Breast epithelium (tissue), 4 donors: ENCODE results near the gene TENT5A. TPM values are rescaled to one million over a fixed set of nuclear protein-coding genes. Genes with fewer than 3 reads are reported as not detected.

Experiments used
- DNase-seq, 2 donors: peaks; one replicate each; pipeline ENCODE4 v3.0.0-alpha.2; 2019; ENCODE audit warnings: low spot score in 2 of 2
- H3K27ac ChIP-seq, 2 donors: fragments of 200-600 bp; sonication (generic) in 1 of 2; one replicate each; pipeline ENCODE4 v1.5.1; 2016 to 2019; ENCODE audit warnings: mild to moderate bottlenecking in 1 of 2
- H3K27me3 ChIP-seq, 2 donors: fragments of 200-600 bp; sonication (generic) in 1 of 2; one replicate each; pipeline versions ENCODE4 v1.5.1 to v1.6.0; 2017 to 2019; ENCODE audit warnings: control low read depth in 1 of 2, mild to moderate bottlenecking in 1 of 2
- H3K36me3 ChIP-seq: fragments of 200-600 bp; one replicate; pipeline ENCODE4 v1.5.1; 2019
- H3K4me1 ChIP-seq, 2 donors: fragments of 200-600 bp; sonication (generic); one replicate each; pipeline ENCODE4 v1.5.1; 2016 to 2019; ENCODE audit warnings: control low read depth in 1 of 2
- H3K4me3 ChIP-seq, 3 donors: fragments of 200-600 bp; sonication (generic); 1 replicate in 2 of 3; 2 replicates in 1 of 3; pipeline ENCODE4 v1.5.1; 2016 to 2019; ENCODE audit warnings: mild to moderate bottlenecking in 3 of 3, moderate library complexity in 2 of 3
- H3K9me3 ChIP-seq, 2 donors: fragments of 200-600 bp; sonication (generic) in 1 of 2; one replicate each; pipeline ENCODE4 v1.5.1; 2016 to 2019; ENCODE audit warnings: control low read depth in 1 of 2
- CTCF ChIP-seq, 3 donors: fragments of 450-650 bp; IDR thresholded peaks; one replicate each; pipeline ENCODE4 v1.5.1; 2016 to 2017; ENCODE audit warnings: antibody characterized with exemption in 3 of 3, mild to moderate bottlenecking in 3 of 3, moderate library complexity in 3 of 3
- POLR2A ChIP-seq: fragments of 450-650 bp; IDR thresholded peaks from one replicate; pipeline ENCODE4 v1.6.1; 2016; ENCODE audit warnings: antibody characterized with exemption, mild to moderate bottlenecking, moderate library complexity
- POLR2AphosphoS5 ChIP-seq, 3 donors: sonication (generic); formaldehyde crosslinking; IDR thresholded peaks; one replicate each; pipeline ENCODE4 v1.6.1; 2017; ENCODE audit warnings: antibody characterized with exemption in 3 of 3
- intact Hi-C: fragments of 100-400 bp; cut with DNase I; formaldehyde crosslinking; loops from one replicate; pipeline ENCODE4 v1.15.1; 2023; ENCODE audit warnings: low total_unique reads
- total RNA-seq, 3 donors: library from RNA; depleted of rRNA; stranded (reverse); fragments of >200 nt; gene quantifications; one replicate each; pipeline ENCODE4 v1.1.0, GENCODE V29; 2016

Gene TENT5A
- total RNA-seq, 3 donors from 2014 or later, result 24.3 to 42.4 (median 25.9) TPM

GRCh38 chr6:81725127-81725526 lies 27.4 kb downstream of the TENT5A start:
- TF ChIP-seq CTCF (IDR thresholded peaks at IDR 0.05), result no peak
- TF ChIP-seq POLR2A, result no peak
- TF ChIP-seq POLR2AphosphoS5 (IDR thresholded peaks at IDR 0.05), result no peak
- DNase-seq, result no peak
- Histone ChIP-seq H3K27ac (no peak overlapping the region), H3K4me3 (no peak overlapping the region), H3K4me1 (no peaks in the 10 kb centered on the region), H3K9me3 (no peaks in the 10 kb centered on the region), H3K36me3 (no peaks in the 10 kb centered on the region), H3K27me3 (no peaks in the 10 kb centered on the region)
- intact Hi-C loops, result no loop called here

GRCh38 chr6:81722506-81723223 lies 29.8 kb downstream of the TENT5A start:
- H3K4me3 ChIP-seq, result no peak overlapping the region
- no peaks in the 10 kb centered on the region for H3K27me3 ChIP-seq
- TF ChIP-seq POLR2A (no peak), CTCF (IDR thresholded peaks at IDR 0.05) (no peak), POLR2AphosphoS5 (IDR thresholded peaks at IDR 0.05) (no peak)
- no peak overlapping the region for H3K27ac ChIP-seq
- H3K9me3 ChIP-seq, result no peaks in the 10 kb centered on the region
- H3K4me1 ChIP-seq, result no peaks in the 10 kb centered on the region
- intact Hi-C loops, result no loop called here
- no peak for DNase-seq
- H3K36me3 ChIP-seq, result no peaks in the 10 kb centered on the region

- Histone ChIP-seq H3K27me3 (no peaks in the 10 kb centered on the region), H3K4me3 (no peak overlapping the region), H3K9me3 (no peaks in the 10 kb centered on the region), H3K36me3 (no peaks in the 10 kb centered on the region), H3K4me1 (no peaks in the 10 kb centered on the region), H3K27ac (no peak overlapping the region)
- intact Hi-C loops, result no loop called here
- no peak for DNase-seq
- TF ChIP-seq CTCF (IDR thresholded peaks at IDR 0.05), result no peak
- no peak for TF ChIP-seq POLR2AphosphoS5 (IDR thresholded peaks at IDR 0.05)
- TF ChIP-seq POLR2A, result no peak
These were observed 32.1 kb downstream of the TENT5A start for GRCh38 chr6:81720427-81720826.

GRCh38 chr6:81718126-81718525 lies 34.4 kb downstream of the TENT5A start:
- no peaks in the 10 kb centered on the region for H3K36me3 ChIP-seq
- intact Hi-C loops, result no loop called here
- H3K27me3 ChIP-seq, result no peaks in the 10 kb centered on the region
- no peak overlapping the region for H3K27ac ChIP-seq
- TF ChIP-seq CTCF (IDR thresholded peaks at IDR 0.05) (no peak), POLR2AphosphoS5 (IDR thresholded peaks at IDR 0.05) (no peak), POLR2A (no peak)
- no peak for DNase-seq
- no peak overlapping the region for H3K4me3 ChIP-seq
- H3K9me3 ChIP-seq, result no peaks in the 10 kb centered on the region
- H3K4me1 ChIP-seq, result no peaks in the 10 kb centered on the region

- intact Hi-C loops, result no loop called here
- H3K27ac ChIP-seq, result no peak overlapping the region
- no peaks in the 10 kb centered on the region for H3K9me3 ChIP-seq
- no peak for TF ChIP-seq POLR2AphosphoS5 (IDR thresholded peaks at IDR 0.05)
- TF ChIP-seq POLR2A, result no peak
- TF ChIP-seq CTCF (IDR thresholded peaks at IDR 0.05), result no peak
- H3K36me3 ChIP-seq, result no peaks in the 10 kb centered on the region
- no peak overlapping the region for H3K4me3 ChIP-seq
- no peaks in the 10 kb centered on the region for H3K4me1 ChIP-seq
- no peak for DNase-seq
- no peaks in the 10 kb centered on the region for H3K27me3 ChIP-seq
These were observed 37.8 kb downstream of the TENT5A start for GRCh38 chr6:81714684-81715083.
